Measurements from ENCODE around the gene ANKRD34C. TPM values are rescaled to one million over a fixed set of nuclear protein-coding genes. Genes with fewer than 3 reads are reported as not detected.

Gene ANKRD34C
- total and polyA plus RNA-seq, 2 of the 8 experiments (the other 6 are each of a cell fraction or from before 2014, with no cell fraction given): 0.02 TPM; not detected in 1

DNA sequence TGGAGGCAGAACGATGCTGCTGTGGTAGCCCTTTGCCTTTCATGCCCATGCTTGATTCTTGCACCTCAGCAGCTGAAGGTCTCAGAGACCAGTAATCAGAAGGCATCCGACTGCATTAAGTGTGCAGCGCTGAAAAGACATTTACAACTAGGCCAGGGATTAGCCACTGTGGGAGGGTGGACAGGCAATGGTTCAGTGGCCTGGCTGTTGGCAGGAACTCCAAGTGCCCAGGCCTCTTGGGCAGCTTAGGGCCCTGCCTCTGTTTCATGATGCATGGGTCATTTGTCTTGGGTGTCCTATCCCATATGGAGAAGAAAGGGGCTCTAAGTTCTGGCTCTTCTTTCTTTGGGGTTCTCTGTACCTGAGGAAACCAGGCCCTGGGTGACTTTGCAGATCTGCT, 39.8 kb downstream of the ANKRD34C start:
- Histone ChIP-seq H2BK20ac (ENCODE audit: low read length) (no peak overlapping the region), H3K23me2 (ENCODE audit: low read depth, low read length) (no peaks in the 10 kb centered on the region), H2AFZ (ENCODE audit: low read length) (no peak overlapping the region), H3K27me3 (replicated peaks in 1 of 4; ENCODE audit: control insufficient read depth in 3 of 4, extremely low read depth in 1 of 4, insufficient read depth in 3 of 4, low read length in 3 of 4) (no peaks in the 10 kb centered on the region), H2BK5ac (ENCODE audit: low read depth, low read length) (no peak overlapping the region), H3K4me2 (ENCODE audit: insufficient read depth in 1 of 2, low read depth in 2 of 2, low read length in 2 of 2) (no peak overlapping the region), H3K79me2 (ENCODE audit: control insufficient read depth in 1 of 2, insufficient read depth in 2 of 2, low read length in 2 of 2) (no peaks in the 10 kb centered on the region; a peak in 1 of 4 replicates), H3K4me1 (replicated peaks in 1 of 4; ENCODE audit: control insufficient read depth in 3 of 4, insufficient read depth in 4 of 4, low read length in 3 of 4) (no peaks in the 10 kb centered on the region), H3K14ac (ENCODE audit: insufficient read length) (no peak overlapping the region), H3K9me3 (ENCODE audit: insufficient read depth in 2 of 2, low read depth in 1 of 2, low read length in 1 of 2) (peaks cover 3 to 7% of the 10 kb centered on the region in 2 experiments; a peak in 2 of 4 replicates), H3K79me1 (ENCODE audit: low read depth, low read length) (peaks cover 3% of the 10 kb centered on the region; the same call in 1 of the 2 replicates), H2BK15ac (ENCODE audit: low read length) (no peak overlapping the region), H3K23ac (ENCODE audit: insufficient read length) (no peak overlapping the region), H3K4me3 (ENCODE audit: extremely low read depth in 1 of 4, insufficient read depth in 2 of 4, low read depth in 3 of 4, low read length in 4 of 4) (no peak overlapping the region), H3K4ac (replicated peaks; ENCODE audit: insufficient read length, low read depth, low read length) (no peak overlapping the region), H3K36me3 (ENCODE audit: control insufficient read depth in 2 of 4, insufficient read depth in 4 of 4, low read length in 3 of 4) (peaks cover 4 to 47% (median 27%) of the 10 kb centered on the region in 4 experiments; a peak in 7 of 8 replicates), H2BK120ac (replicated peaks; ENCODE audit: low read depth, low read length) (no peak overlapping the region), H3K56ac (replicated peaks; ENCODE audit: insufficient read length, low read depth, low read length) (no peak overlapping the region), H4K8ac (ENCODE audit: extremely low read depth, insufficient read depth, low read length) (no peak overlapping the region), H2BK12ac (ENCODE audit: low read depth, low read length) (no peak overlapping the region), H3K18ac (ENCODE audit: extremely low read depth, low read length) (no peak overlapping the region), H4K91ac (replicated peaks; ENCODE audit: insufficient read length, low read length) (no peak overlapping the region), H2AK5ac (ENCODE audit: low read depth, low read length) (no peak overlapping the region), H4K5ac (ENCODE audit: insufficient read length, low read depth, low read length) (no peak overlapping the region), H3K9ac (replicated peaks in 1 of 4; ENCODE audit: extremely low read depth in 1 of 4, low read depth in 3 of 4, low read length in 3 of 4) (no peak overlapping the region), H4K20me1 (replicated peaks in 1 of 2; ENCODE audit: control insufficient read depth in 1 of 2, insufficient read depth in 2 of 2, low read length in 2 of 2) (peaks cover 7 to 10% of the 10 kb centered on the region in 2 experiments), H3K27ac (ENCODE audit: low read depth, low read length) (no peak overlapping the region)
- 94% methylated on average over 3 of the region's 3 CpGs; no CpG with 5 or more reads in 1 of the 2 experiments for WGBS, 2 experiments (ENCODE audit: extremely low coverage in 1 of 2, insufficient coverage in 1 of 2, insufficient read length in 1 of 2, insufficient replicate concordance in 2 of 2, low coverage in 1 of 2, low lambda C conversion rate in 2 of 2, missing lambda C conversion rate in 1 of 2)
- POLR2A ChIA-PET (ENCODE audit: partially characterized antibody): no interaction called here
- FAIRE-seq (no peak), DNase-seq (ENCODE audit: low read depth in 1 of 2, low spot score in 2 of 2) (no peak)
- CTCF ChIA-PET (ENCODE audit: partially characterized antibody): interaction anchor here (1.3 kb wide), 1 partner anchor 10 kb away, joined by 4 read pairs; no protein-coding TSS in a partner anchor
- TF ChIP-seq EZH2 (IDR thresholded peaks at IDR 0.05; ENCODE audit: low read depth, low read length, severe bottlenecking): no peak
- no peak for TF ChIP-seq SRF (IDR thresholded peaks at IDR 0.05; ENCODE audit: low read depth, low read length)
- no peak for TF ChIP-seq YY1 (IDR thresholded peaks at IDR 0.05; ENCODE audit: low read depth, low read length)
- no peak for TF ChIP-seq SIN3A (conservative IDR thresholded peaks at IDR 0.05 in 1 of 2, IDR thresholded peaks at IDR 0.05 in 1 of 2; ENCODE audit: low read depth in 1 of 2, low read length in 2 of 2)
- TF ChIP-seq EP300 (IDR thresholded peaks at IDR 0.05; ENCODE audit: borderline replicate concordance in 1 of 2, low read depth in 2 of 2, low read length in 2 of 2): no peak
- no peak for TF ChIP-seq ZNF274 (IDR thresholded peaks at IDR 0.05; ENCODE audit: borderline replicate concordance, extremely low read depth, low read length)
- TF ChIP-seq TAF7 (optimal IDR thresholded peaks at IDR 0.05; ENCODE audit: borderline replicate concordance, low read depth, low read length): no peak
- TF ChIP-seq SP4 (IDR thresholded peaks at IDR 0.05; ENCODE audit: low read length): no peak
- no peak for TF ChIP-seq PHF8 (conservative IDR thresholded peaks at IDR 0.05; ENCODE audit: low read depth, low read length)
- TF ChIP-seq SP2 (IDR thresholded peaks at IDR 0.05; ENCODE audit: low read length): no peak
- TF ChIP-seq POLR2AphosphoS5 (IDR thresholded peaks at IDR 0.05; ENCODE audit: low read depth, low read length): no peak
- TF ChIP-seq CHD1 (IDR thresholded peaks at IDR 0.05; ENCODE audit: low read depth, low read length): no peak
- no peak for TF ChIP-seq NANOG (IDR thresholded peaks at IDR 0.05; ENCODE audit: insufficient read depth, low read depth, low read length, poor library complexity, severe bottlenecking)
